ENCODE measurements around the gene GLP1R. TPM values are rescaled to one million over a fixed set of nuclear protein-coding genes. Genes with fewer than 3 reads are reported as not detected.
A peak's percentile ranks its signal among the peaks of the same experiment; 100 is the strongest.

GLP1R gene
- total RNA-seq, 2 donors from 2014 or later, result not detected

DNA sequence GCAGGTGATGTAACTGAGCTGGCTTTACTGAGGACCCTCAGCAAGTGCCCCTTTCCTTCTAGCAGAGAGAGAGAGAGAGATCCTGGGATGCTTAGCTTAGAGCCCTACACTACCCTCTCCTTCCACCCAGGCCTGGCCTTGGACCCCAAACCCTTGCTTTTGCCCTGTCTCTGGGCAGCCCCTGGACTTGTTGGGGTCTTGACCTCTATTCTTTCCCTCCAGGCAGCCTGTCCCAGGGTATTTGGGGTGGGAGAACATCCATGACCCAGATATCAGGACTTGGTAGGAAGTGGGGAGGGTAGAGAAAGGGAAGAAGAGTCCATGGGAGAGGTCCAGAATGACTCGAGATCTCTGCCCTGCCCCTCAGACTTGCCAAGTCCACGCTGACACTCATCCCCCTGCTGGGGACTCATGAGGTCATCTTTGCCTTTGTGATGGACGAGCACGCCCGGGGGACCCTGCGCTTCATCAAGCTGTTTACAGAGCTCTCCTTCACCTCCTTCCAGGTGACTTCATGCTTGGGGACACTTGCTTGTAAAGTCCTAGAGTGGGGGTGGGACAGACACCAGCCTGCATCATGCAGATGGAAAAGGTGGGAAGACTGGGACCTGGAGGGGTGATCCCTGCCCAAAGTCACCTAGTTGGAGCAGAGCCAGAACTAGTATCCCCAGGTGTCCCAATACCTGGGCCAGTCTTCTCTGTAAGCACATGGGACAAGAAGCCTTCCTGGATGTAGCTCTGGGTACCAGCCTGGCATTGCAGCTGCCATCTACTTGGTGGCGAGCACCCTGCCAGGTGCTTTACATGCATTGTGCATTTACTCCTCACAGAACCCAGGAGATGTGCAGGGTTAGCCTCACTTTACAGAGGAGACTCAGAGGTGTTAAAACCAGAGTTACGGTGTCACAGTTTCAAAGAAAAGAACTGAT, 30.9 kb downstream of the GLP1R start:
- ATAC-seq, result no peak
- no peak for DNase-seq
- intact Hi-C loops (cut with DNase I, micrococcal nuclease), result no loop called here

DNA sequence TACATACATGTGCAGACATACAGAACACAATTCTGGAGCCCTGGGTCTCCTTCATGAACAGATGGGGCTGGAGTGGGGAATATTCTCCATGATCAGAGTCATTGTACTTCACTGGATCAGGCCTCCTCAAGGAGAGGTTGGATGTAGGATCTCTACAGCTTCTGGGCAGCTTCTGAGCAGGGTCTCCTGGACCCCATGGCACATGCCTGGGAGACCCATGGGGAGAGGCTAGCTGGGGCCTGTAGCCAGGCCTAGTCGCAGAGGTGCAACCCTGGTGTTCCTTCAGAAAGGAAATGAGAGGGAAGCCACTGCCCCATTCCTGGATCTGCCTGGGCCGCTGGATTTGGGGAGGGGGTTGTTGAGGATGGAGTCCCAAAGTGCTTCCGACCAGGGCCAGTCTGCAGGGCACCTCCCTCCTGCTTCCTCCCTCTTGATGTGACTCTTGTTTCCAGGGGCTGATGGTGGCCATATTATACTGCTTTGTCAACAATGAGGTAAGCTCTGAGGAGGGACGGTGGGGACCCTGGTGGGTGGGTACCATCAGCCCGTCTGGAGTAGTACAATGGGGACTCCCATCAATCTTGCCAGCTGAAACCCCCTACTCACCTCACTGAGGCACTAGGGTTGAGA, 31.8 kb downstream of the GLP1R start:
- DNase-seq, result no peak

DNA sequence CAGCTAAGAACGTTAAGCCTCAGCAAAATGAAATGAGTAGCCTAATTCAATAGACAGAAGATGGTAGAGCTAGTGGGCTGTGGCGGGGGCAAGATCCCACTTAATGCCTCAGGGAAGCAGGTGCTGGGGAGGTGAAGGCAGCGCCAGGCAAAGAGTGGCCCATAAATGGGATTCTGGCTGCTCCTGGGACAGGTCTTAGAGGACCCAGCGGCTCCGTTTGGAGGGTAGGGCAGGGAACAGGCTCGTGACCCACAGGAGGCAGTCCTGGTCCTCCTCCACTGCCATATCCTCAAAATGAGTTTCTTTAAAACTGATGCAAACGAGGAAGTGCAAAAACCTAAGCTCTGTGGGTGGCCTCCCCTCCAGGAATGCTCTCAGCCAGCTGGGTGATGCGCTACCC, 33.7 kb downstream of the GLP1R start:
- DNase-seq (no peak), ATAC-seq (no peak)
- intact Hi-C loops (cut with DNase I, micrococcal nuclease), result no loop called here

More for the DNA sequence above, 31.8 kb downstream of the GLP1R start:
- no peak for ATAC-seq
- intact Hi-C loops (cut with DNase I, micrococcal nuclease), result no loop called here

GRCh38 chr6:39083231-39083634, 34.7 kb downstream of the GLP1R start:
- intact Hi-C loops (cut with DNase I, micrococcal nuclease), result no loop called here
- DNase-seq, result no peak
- ATAC-seq, result no peak

DNA sequence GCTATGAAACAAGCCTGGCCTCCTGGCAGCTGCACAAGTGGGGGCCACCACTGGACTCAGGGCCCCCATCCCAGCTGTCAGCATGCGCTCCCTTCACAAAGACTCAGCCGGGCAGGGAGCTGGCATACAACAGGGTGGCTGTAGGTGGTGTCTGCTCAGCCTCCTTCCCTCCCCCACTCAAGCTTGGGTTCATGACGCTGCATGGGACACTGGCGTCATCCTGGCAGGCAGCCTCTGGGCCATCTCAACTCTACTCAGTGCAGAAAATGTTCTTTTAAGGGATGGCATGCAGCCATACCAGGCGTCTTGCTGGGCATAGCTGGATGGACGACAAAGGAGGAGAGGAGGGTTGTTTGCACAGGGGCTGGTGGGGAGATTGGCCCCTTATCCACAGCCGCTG, 35.9 kb downstream of the GLP1R start:
- DNase-seq (no peak), ATAC-seq (no peak)
- intact Hi-C loops (cut with DNase I, micrococcal nuclease), result no loop called here

DNA sequence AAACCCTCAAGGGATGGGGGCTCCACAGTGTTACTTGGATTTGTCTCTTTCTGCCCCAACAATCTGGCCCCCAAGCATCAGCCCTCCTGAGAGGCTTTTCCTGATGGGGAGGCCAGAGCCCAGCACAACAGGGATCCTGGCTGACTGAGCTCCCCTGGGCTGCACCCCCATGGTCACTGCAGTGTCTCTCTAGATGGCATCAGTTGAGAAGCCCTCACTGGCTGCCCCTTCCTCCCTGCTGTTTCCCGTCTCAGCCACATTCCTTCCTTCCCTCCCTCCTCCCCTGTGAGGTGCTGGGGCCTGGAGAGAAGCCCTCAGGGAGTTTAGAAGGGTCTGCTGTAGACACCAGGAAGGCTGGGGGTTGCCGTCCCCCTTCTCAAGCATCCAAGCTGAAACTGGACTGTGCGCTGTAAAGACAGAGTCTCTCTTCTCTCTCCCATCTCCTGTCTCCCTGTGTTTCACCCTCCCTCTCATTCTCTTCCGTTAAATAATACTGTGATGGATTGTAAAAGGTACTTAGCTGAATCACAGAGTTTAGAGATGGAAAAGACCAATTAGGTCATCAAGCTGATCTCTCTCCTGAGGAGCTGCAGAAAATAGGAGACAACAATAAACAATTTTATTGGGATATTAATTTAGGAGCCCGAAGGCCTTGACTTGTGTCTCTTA, 36.7 kb downstream of the GLP1R start:
- ATAC-seq (no peak), DNase-seq (no peak)
- intact Hi-C loops (cut with DNase I, micrococcal nuclease), result no loop called here

DNA sequence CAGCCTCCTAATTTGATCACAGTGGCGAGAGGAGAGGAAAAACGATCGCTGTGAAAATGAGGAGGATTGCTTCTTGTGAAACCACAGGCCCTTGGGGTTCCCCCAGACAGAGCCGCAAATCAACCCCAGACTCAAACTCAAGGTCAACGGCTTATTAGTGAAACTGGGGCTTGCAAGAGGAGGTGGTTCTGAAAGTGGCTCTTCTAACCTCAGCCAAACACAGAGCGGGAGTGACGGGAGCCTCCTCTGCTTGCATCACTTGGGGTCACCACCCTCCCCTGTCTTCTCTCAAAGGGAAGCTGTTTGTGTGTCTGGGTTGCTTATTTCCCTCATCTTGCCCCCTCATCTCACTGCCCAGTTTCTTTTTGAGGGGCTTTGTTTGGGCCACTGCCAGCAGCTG, 37.7 kb downstream of the GLP1R start:
- intact Hi-C loops (cut with DNase I, micrococcal nuclease), result no loop called here
- ATAC-seq, result no peak
- DNase-seq, result no peak

DNA sequence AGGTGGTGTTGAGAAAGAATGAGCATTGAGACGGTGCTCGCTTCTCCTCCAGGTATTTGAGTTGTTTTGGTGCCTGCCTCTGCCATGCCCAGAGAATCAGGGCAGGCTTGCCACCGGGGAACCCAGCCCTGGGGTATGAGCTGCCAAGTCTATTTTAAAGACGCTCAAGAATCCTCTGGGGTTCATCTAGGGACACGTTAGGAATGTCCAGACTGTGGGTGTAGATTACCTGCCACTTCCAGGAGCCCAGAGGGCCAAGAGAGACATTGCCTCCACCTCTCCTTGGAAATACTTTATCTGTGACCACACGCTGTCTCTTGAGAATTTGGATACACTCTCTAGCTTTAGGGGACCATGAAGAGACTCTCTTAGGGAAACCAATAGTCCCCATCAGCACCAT, 38.1 kb downstream of the GLP1R start:
- intact Hi-C loops (cut with DNase I, micrococcal nuclease), result no loop called here
- DNase-seq (no peak), ATAC-seq (no peak)

DNA sequence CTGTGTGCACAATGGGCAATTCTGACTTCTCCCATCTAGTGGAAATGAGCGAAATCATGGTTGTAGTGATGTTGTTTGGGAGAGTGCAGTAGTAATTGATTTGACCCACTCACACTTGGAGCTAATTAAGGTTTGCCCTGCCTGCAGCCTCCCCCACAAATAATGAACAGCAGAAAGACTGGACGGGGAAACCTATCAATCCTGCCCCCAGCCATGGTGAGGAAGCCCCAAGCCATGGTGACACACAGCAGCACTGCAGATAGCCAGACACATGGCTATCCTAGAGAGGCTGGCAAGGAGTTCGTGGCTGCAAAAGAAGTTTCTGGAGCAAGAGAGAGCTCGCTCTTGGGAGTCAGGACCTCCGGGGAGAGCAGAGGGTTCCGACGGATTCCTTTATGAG, 38.6 kb downstream of the GLP1R start:
- DNase-seq (no peak), ATAC-seq (no peak)
- intact Hi-C loops (cut with DNase I, micrococcal nuclease), result no loop called here

DNA sequence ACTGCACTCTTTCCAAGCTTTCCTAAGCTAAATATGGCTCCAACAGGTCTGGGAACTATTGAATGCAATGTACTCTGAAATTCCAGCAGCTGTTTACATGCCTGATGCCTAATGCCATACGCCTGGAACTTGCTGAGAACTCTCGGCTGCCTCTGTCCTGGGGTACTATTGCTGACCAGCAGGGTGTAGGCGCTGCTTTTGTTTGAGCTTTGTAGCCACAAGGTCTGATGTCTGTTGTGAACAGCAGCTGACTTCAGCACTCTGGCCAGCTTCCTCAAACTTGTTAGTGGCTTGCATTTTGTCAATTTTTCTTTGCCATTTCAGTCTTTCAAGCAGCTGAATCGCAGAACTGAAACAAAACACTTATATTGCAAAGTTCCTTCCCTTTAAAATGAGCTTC, 39.8 kb downstream of the GLP1R start:
- DNase-seq (peak in 1 of 2 donors; percentile 21), ATAC-seq (peak; percentile 55)
- intact Hi-C loops (cut with DNase I, micrococcal nuclease), result no loop called here

DNA sequence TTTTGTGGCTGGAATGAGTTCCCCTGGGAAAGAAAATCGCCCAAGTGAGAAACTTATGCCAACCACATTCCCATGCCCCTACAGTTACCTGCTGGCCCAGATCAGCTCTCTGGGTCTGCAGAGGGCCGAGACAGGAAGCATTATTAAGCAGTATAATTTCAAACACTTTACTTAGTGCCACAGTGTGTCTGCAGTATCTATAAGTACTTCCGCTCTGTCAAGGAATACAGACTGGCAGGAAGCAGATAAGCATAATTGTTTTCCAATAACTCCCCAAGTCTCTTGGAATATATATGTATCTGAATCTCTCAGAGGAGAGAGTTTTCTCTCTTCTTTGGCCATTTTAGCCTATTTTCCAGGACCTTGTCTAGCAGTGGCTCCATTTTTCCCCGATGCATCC, 41.5 kb downstream of the GLP1R start:
- intact Hi-C loops (cut with DNase I, micrococcal nuclease), result no loop called here
- DNase-seq (no peak), ATAC-seq (no peak)

GRCh38 chr6:39091220-39091619, 42.6 kb downstream of the GLP1R start:
- ATAC-seq, result no peak
- intact Hi-C loops (cut with DNase I, micrococcal nuclease), result no loop called here
- no peak for DNase-seq

GRCh38 chr6:39092124-39092523, 43.5 kb downstream of the GLP1R start:
- no peak for DNase-seq

DNA sequence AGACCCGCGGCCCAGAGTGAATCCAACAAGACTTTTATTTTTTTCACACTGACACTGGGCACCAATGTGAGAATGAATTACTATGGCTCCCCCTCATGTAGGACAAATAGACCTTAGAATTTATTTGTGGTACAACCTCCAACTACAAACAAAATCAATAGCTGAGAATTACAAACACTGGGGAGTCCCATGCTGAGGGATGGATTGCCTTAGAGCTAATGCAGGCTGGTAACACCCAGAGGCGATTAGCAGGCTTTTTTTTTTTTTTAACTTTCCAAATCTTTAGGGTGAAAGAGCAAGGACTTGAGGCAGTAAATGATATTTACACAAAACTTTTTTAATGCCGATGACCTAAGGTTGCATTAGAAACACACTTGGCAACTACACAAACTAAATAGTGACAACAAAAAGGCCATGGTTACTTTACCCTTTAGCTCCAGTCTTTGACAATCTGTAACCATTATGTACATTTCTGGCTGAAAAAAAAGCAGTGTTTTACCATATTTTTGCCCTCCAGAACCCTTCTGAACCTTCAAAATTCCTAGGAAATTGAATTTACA, 44.6 kb downstream of the GLP1R start:
- intact Hi-C loops (cut with DNase I, micrococcal nuclease), result no loop called here
- DNase-seq (no peak), ATAC-seq (no peak)

More at GRCh38 chr6:39092124-39092523, 43.5 kb downstream of the GLP1R start:
- intact Hi-C loops (cut with DNase I, micrococcal nuclease), result no loop called here
- no peak for ATAC-seq

GRCh38 chr6:39095578-39095977, 47.0 kb downstream of the GLP1R start:
- DNase-seq, result no peak
- intact Hi-C loops (cut with DNase I, micrococcal nuclease), result no loop called here
- ATAC-seq, result no peak

DNA sequence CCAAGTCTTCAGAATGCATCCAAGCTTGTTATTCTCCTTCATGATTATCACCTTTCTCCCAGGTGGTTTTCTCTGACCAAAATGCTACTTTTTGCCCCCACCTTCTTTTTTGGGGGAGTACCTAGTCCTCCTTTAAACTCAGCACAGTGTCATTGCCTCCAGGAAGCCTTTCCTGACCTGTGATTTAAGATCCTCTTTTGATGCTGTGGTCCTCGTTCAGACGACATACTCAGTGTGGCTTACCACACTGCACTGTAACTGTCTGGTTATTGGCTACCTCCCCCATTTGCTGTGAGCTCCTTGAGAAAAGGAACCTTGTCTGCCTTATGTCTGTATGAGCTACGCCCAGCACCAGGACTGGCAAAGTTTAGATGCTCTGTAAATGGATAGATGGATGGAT, 51.8 kb downstream of the GLP1R start:
- no peak for DNase-seq
- intact Hi-C loops (cut with DNase I, micrococcal nuclease), result no loop called here
- ATAC-seq, result no peak

DNA sequence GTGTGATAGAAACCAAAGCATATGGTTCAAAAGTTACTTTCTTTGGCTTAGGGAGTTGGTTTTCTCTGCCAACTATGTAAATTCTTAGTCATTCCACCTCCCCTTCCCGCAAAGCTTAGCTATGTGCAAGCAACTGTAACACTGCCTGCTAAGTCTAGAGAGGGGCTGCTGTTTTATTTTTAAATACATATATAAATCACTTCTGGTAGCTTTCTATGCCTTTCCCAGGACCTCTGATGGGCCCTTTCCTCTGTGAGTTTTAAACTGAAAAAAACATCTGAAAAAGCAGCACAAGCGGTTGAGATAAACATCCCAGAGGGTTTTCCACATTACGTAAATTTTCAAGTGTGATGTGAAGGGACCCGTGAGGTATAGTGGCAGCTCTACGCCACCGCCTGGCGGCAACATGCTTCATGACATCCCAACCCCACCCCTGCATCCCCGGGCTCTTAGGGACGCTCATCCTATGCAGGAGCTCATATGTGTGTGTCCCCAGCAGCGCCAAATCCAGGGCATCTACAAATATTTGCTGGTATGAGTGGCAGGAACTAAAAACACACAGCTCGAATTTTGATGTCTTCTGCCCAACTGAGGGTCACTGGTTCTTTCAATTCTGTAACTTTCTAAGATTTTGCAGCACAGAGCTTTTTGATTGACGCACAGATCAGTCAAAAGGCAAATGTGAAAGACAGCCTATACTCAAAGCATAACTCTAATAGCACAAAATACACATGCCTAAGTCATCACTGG, 53.7 kb downstream of the GLP1R start:
- intact Hi-C loops (cut with DNase I, micrococcal nuclease), result no loop called here
- ATAC-seq (no peak), DNase-seq (peak in 1 of 2 donors; percentile 19)

DNA sequence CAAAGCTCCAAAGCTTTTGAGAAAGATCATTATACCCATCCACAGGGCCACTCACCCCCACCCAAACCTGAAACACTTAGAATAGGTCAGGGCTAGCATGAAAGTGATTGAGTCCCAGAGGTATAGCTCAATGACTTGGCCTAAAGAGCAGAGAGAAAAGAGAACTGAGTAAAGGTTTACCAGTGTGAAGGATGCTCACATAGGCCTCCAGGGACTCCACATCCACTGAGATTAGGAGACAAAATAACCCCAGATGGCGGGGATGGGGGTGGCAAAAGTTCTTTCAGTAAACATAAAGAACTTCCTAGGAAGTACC, 54.2 kb downstream of the GLP1R start:
- intact Hi-C loops (cut with DNase I, micrococcal nuclease), result no loop called here
- DNase-seq, result no peak
- ATAC-seq, result no peak

GRCh38 chr6:39104528-39104927, 55.9 kb downstream of the GLP1R start:
- ATAC-seq (no peak), DNase-seq (no peak)
- intact Hi-C loops (cut with DNase I, micrococcal nuclease), result no loop called here
